B cell (primary cell): ENCODE results near the gene UBE2F. TPM values are rescaled to one million over a fixed set of nuclear protein-coding genes. Genes with fewer than 3 reads are reported as not detected.

Source experiments
- ATAC-seq: fragments of 200-7000 bp; cut with Tn5 transposase; one replicate; pipeline ENCODE4 v1.10.0; 2021; ENCODE audit warnings: low read depth, mild to moderate bottlenecking, moderate number of reproducible peaks, moderate library complexity
- CTCF ChIA-PET: fragments of 350-600 bp; sonication (Branson Sonifier 250); formaldehyde crosslinking; loops from one replicate; lab custom pipeline; 2021; ENCODE audit warnings: antibody characterized with exemption, inconsistent platforms; lab: Charles Lee
- POLR2A ChIA-PET: fragments of 350-600 bp; sonication (Branson Sonifier 250); formaldehyde crosslinking; loops from one replicate; lab custom pipeline; 2021; ENCODE audit warnings: antibody characterized with exemption; lab: Charles Lee
- DNase-seq: peaks from one replicate; pipeline ENCODE4 v3.0.0; 2013
- H2AFZ ChIP-seq: 2 replicates; pipeline ENCODE4 v1.6.1; 2012; ENCODE audit warnings: mild to moderate bottlenecking, low read depth, low read length; ENCODE audit not compliant: insufficient read depth, poor library complexity, severe bottlenecking
- H3K27ac ChIP-seq, 2 donors: 1 replicate in 1 of 2; 2 replicates in 1 of 2; pipeline ENCODE4 v1.5.1; 2012 to 2013; ENCODE audit warnings: low read length in 2 of 2, mild to moderate bottlenecking in 2 of 2, moderate library complexity in 1 of 2
- H3K27me3 ChIP-seq, 4 experiments: fragments of 200-600 bp in 1 of 4; sonication (generic) in 1 of 4; replicated peaks in 1 of 4; 1 replicate in 2 of 4; 2 replicates in 2 of 4; pipeline versions ENCODE4 v1.6.1 to v1.7.0; 2013 to 2016; ENCODE audit warnings: low read length in 3 of 4, mild to moderate bottlenecking in 2 of 4, mixed read lengths in 1 of 4, moderate library complexity in 1 of 4; ENCODE audit not compliant: insufficient read depth in 4 of 4, control insufficient read depth in 3 of 4; ENCODE audit errors: control extremely low read depth in 1 of 4
- H3K36me3 ChIP-seq, 2 experiments: replicated peaks in 1 of 2; 1 replicate in 1 of 2; 2 replicates in 1 of 2; pipeline versions ENCODE4 v1.6.1 to v1.7.1; 2013; ENCODE audit warnings: low read length in 1 of 2; ENCODE audit not compliant: insufficient read depth in 2 of 2, control insufficient read depth in 1 of 2; ENCODE audit errors: control extremely low read depth in 1 of 2, extremely low read depth in 1 of 2
- H3K4me1 ChIP-seq, 2 donors: fragments of 200-600 bp in 1 of 2; sonication (generic) in 1 of 2; 1 replicate in 1 of 2; 2 replicates in 1 of 2; pipeline versions ENCODE4 v1.5.1 to v1.6.1; 2013 to 2017; ENCODE audit warnings: low read length in 2 of 2; ENCODE audit not compliant: control insufficient read depth in 2 of 2, insufficient read depth in 2 of 2
- H3K4me2 ChIP-seq: replicated peaks from 2 replicates; pipeline ENCODE3; 2012; ENCODE audit warnings: mild to moderate bottlenecking, low read depth, low read length; ENCODE audit not compliant: poor library complexity, severe bottlenecking
- H3K4me3 ChIP-seq, 5 experiments: fragments of 200-600 bp in 1 of 5; sonication (generic) in 1 of 5; 1 replicate in 3 of 5; 2 replicates in 2 of 5; pipeline versions ENCODE4 v1.5.1 to v1.7.0; 2011 to 2016; ENCODE audit warnings: low read length in 4 of 5, mild to moderate bottlenecking in 4 of 5, low read depth in 2 of 5, control low read depth in 1 of 5, moderate library complexity in 1 of 5; ENCODE audit not compliant: insufficient read depth in 1 of 5; ENCODE audit errors: control extremely low read depth in 1 of 5, extremely low read depth in 1 of 5
- H3K79me2 ChIP-seq: fragments of 200-600 bp; sonication (generic); one replicate; pipeline ENCODE4 v1.6.0; 2016; ENCODE audit warnings: low read length; ENCODE audit not compliant: control insufficient read depth, insufficient read depth
- H3K9ac ChIP-seq: fragments of 200-600 bp; sonication (generic); 2 replicates; pipeline ENCODE4 v1.6.1; 2017; ENCODE audit warnings: mild to moderate bottlenecking, low read length, moderate library complexity
- H3K9me3 ChIP-seq, 3 donors: one replicate each; pipeline versions ENCODE4 v1.6.1 to v1.7.1; 2013; ENCODE audit warnings: low read length in 2 of 3; ENCODE audit not compliant: control insufficient read depth in 2 of 3, insufficient read depth in 1 of 3; ENCODE audit errors: control extremely low read depth in 1 of 3
- H4K20me1 ChIP-seq: 2 replicates; pipeline ENCODE4 v1.6.0; 2012; ENCODE audit warnings: mild to moderate bottlenecking, low read length; ENCODE audit not compliant: insufficient read depth, control insufficient read depth, poor library complexity, severe bottlenecking
- H3K27ac Mint-ChIP-seq: one replicate; pipeline ENCODE4 v1.8.0; 2021; ENCODE audit warnings: mixed read lengths
- H3K27me3 Mint-ChIP-seq: one replicate; pipeline ENCODE4 v1.8.0; 2021; ENCODE audit warnings: mixed read lengths
- H3K4me1 Mint-ChIP-seq: one replicate; pipeline ENCODE4 v1.8.0; 2021; ENCODE audit warnings: mixed read lengths
- H3K4me3 Mint-ChIP-seq: one replicate; pipeline ENCODE4 v1.8.0; 2021; ENCODE audit warnings: mixed read lengths
- H3K9me3 Mint-ChIP-seq: one replicate; pipeline ENCODE4 v1.8.0; 2022; ENCODE audit warnings: mixed read lengths; ENCODE audit not compliant: insufficient read depth
- EZH2 ChIP-seq: IDR thresholded peaks from 2 replicates; pipeline ENCODE4 v1.6.1; 2012; ENCODE audit warnings: borderline replicate concordance, low read depth, mild to moderate bottlenecking, moderate library complexity, low read length; ENCODE audit not compliant: insufficient read depth, poor library complexity, severe bottlenecking
- WGBS: methylation state at CpG from one replicate; pipeline ENCODE4 v1.1.5; 2013; ENCODE audit warnings: missing lambda C conversion rate; ENCODE audit not compliant: insufficient coverage; 5-methylcytosine and 5-hydroxymethylcytosine counted together
- intact Hi-C: fragments of 100-400 bp; cut with micrococcal nuclease; formaldehyde crosslinking; loops from one replicate; pipeline ENCODE4 v1.10.0; 2022
- polyA plus RNA-seq: library from polyadenylated mRNA; depleted of rRNA; stranded (reverse); fragments of >200 nt; gene quantifications from 2 replicates; pipeline ENCODE4 v1.2.3, GENCODE V29; 2012
- total RNA-seq, 2 donors: library from RNA; stranded (reverse); fragments of 120-200 nt in 1 of 2; gene quantifications; 1 replicate in 1 of 2; 2 replicates in 1 of 2; pipeline versions ENCODE4 v1.2.3 to v1.2.4, GENCODE V29; 2013 to 2022
- TF ChIP-seq, protein P1 (sequence below): fragments of 200-600 bp; IDR thresholded peaks from one replicate; pipeline ENCODE4 v1.8.0; 2022; ENCODE audit warnings: antibody characterized with exemption, mild to moderate bottlenecking

UBE2F gene
- total and polyA plus RNA-seq, 2 donors (not counting 1 experiment from before 2014, with no cell fraction given) = 22.5 to 57.6 TPM

GRCh38 chr2:238063414-238064189 is 96.8 kb downstream of the UBE2F start:
- H3K4me1 Mint-ChIP-seq = peaks cover 19% of the 10 kb centered on the region
- H3K9me3 Mint-ChIP-seq = peaks cover under 1% of the 10 kb centered on the region
- no peak for DNase-seq
- Histone ChIP-seq H3K27ac (no peak overlapping the region), H3K4me2 (no peak overlapping the region), H3K36me3 (peaks cover 0 to 16% of the 10 kb centered on the region in 2 experiments), H3K27me3 (no peaks in the 10 kb centered on the region), H3K4me3 (no peak overlapping the region), H3K79me2 (peaks cover 15% of the 10 kb centered on the region), H3K9me3 (no peaks in the 10 kb centered on the region), H3K9ac (no peak overlapping the region), H3K4me1 (peaks cover 15% of the 10 kb centered on the region in 2 donors), H4K20me1 (no peaks in the 10 kb centered on the region), H2AFZ (no peak overlapping the region)
- POLR2A ChIA-PET = no interaction called here
- ATAC-seq = no peak
- CTCF ChIA-PET = no interaction called here
- no peaks in the 10 kb centered on the region for H3K27me3 Mint-ChIP-seq
- WGBS = 100% methylated on average over 5 of the region's 8 CpGs
- TF ChIP-seq, protein P1, sequence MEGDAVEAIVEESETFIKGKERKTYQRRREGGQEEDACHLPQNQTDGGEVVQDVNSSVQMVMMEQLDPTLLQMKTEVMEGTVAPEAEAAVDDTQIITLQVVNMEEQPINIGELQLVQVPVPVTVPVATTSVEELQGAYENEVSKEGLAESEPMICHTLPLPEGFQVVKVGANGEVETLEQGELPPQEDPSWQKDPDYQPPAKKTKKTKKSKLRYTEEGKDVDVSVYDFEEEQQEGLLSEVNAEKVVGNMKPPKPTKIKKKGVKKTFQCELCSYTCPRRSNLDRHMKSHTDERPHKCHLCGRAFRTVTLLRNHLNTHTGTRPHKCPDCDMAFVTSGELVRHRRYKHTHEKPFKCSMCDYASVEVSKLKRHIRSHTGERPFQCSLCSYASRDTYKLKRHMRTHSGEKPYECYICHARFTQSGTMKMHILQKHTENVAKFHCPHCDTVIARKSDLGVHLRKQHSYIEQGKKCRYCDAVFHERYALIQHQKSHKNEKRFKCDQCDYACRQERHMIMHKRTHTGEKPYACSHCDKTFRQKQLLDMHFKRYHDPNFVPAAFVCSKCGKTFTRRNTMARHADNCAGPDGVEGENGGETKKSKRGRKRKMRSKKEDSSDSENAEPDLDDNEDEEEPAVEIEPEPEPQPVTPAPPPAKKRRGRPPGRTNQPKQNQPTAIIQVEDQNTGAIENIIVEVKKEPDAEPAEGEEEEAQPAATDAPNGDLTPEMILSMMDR = no peak
- TF ChIP-seq EZH2 = no peak
- no peak overlapping the region for H3K4me3 Mint-ChIP-seq
- intact Hi-C loops = no loop called here
- H3K27ac Mint-ChIP-seq = no peak overlapping the region

DNA sequence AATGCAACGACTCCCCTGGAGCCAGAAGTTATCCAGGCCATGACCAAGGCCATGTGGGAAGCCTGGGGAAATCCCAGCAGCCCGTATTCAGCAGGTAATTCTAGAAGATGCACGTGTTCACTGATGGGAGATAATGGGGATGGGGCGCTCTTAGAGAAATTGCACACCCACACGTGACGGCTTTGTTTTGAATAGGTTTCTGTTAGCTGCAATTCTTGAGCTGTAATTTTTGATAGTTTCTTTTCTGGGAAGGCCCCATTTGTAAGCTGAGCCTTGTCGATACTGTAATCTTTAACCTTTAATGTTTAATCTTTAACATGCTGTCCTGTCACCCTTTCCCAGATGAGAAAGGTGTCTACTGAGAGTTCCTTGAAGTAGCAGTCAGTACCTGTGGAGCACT is 97.6 kb downstream of the UBE2F start:
- ChIA-PET POLR2A (no interaction called here), CTCF (no interaction called here)
- H3K79me2 ChIP-seq = peaks cover 15% of the 10 kb centered on the region
- no peaks in the 10 kb centered on the region for H3K27me3 ChIP-seq
- no peaks in the 10 kb centered on the region for H4K20me1 ChIP-seq
- H3K9ac ChIP-seq = no peak overlapping the region
- H3K27me3 Mint-ChIP-seq = no peaks in the 10 kb centered on the region
- H3K27ac ChIP-seq = no peak overlapping the region
- peaks cover 15% of the 10 kb centered on the region in 2 donors for H3K4me1 ChIP-seq
- no peak overlapping the region for H3K4me3 Mint-ChIP-seq
- peaks cover 17% of the 10 kb centered on the region for H3K4me1 Mint-ChIP-seq
- H3K36me3 ChIP-seq = peaks cover 0 to 20% of the 10 kb centered on the region in 2 experiments
- TF ChIP-seq, protein P1 = no peak
- no peak for TF ChIP-seq EZH2
- DNase-seq (no peak), ATAC-seq (no peak)
- no peaks in the 10 kb centered on the region for H3K9me3 ChIP-seq
- 100% methylated on average over 4 of the region's 7 CpGs for WGBS
- no peak overlapping the region for H3K4me3 ChIP-seq
- no peaks in the 10 kb centered on the region for H3K9me3 Mint-ChIP-seq
- no peak overlapping the region for H2AFZ ChIP-seq
- intact Hi-C loops = no loop called here
- no peak overlapping the region for H3K27ac Mint-ChIP-seq
- no peak overlapping the region for H3K4me2 ChIP-seq
